HEK293T (cell line): ENCODE data around the gene MVB12B.

Experiments
- CTCF ChIA-PET: fragments of 350-600 bp; formaldehyde crosslinking; extraction: SDS; loops from one replicate; lab custom pipeline; 2021; ENCODE audit warnings: antibody characterized with exemption, inconsistent platforms; lab: Yijun Ruan, JAX
- POLR2A ChIA-PET: fragments of 350-600 bp; formaldehyde crosslinking; extraction: SDS; loops from one replicate; lab custom pipeline; 2020; ENCODE audit warnings: antibody characterized with exemption, inconsistent platforms; lab: Yijun Ruan, JAX
- DNase-seq: peaks from one replicate; pipeline ENCODE4 v3.0.0; 2012; ENCODE audit warnings: mixed read lengths; ENCODE audit errors: extremely low spot score
- ARNT ChIP-seq: fragments of 450-650 bp; IDR thresholded peaks from 2 replicates; pipeline ENCODE4 v1.6.1; 2017; ENCODE audit warnings: mild to moderate bottlenecking
- BHLHE40 ChIP-seq: fragments of 450-650 bp; IDR thresholded peaks from 2 replicates; pipeline ENCODE4 v1.6.1; 2016; ENCODE audit warnings: mild to moderate bottlenecking, moderate library complexity, borderline replicate concordance
- CTBP1 ChIP-seq: fragments of 450-650 bp; IDR thresholded peaks from 2 replicates; pipeline ENCODE4 v1.6.1; 2016; ENCODE audit warnings: borderline replicate concordance
- ELF4 ChIP-seq: fragments of 450-650 bp; IDR thresholded peaks from 2 replicates; pipeline ENCODE4 v1.6.1; 2017; ENCODE audit warnings: antibody characterized with exemption
- FOXA1 ChIP-seq: fragments of 450-650 bp; IDR thresholded peaks from 2 replicates; pipeline ENCODE4 v1.6.1; 2016; ENCODE audit warnings: mild to moderate bottlenecking
- FOXK2 ChIP-seq: fragments of 450-650 bp; IDR thresholded peaks from 2 replicates; pipeline ENCODE4 v1.6.1; 2016; ENCODE audit warnings: mild to moderate bottlenecking
- FOXM1 ChIP-seq: fragments of 450-650 bp; IDR thresholded peaks from 2 replicates; pipeline ENCODE4 v1.6.1; 2017; ENCODE audit warnings: mild to moderate bottlenecking, borderline replicate concordance
- HDGF ChIP-seq: fragments of 450-650 bp; IDR thresholded peaks from 2 replicates; pipeline ENCODE4 v1.6.1; 2017; ENCODE audit warnings: antibody characterized with exemption, borderline replicate concordance
- L3MBTL2 ChIP-seq: fragments of 450-650 bp; conservative IDR thresholded peaks from 2 replicates; pipeline ENCODE4 v1.6.1; 2016; ENCODE audit warnings: mild to moderate bottlenecking
- LEF1 ChIP-seq: fragments of 450-650 bp; IDR thresholded peaks from 2 replicates; pipeline ENCODE4 v1.6.1; 2017; ENCODE audit warnings: mild to moderate bottlenecking, borderline replicate concordance
- NFRKB ChIP-seq: fragments of 450-650 bp; IDR thresholded peaks from 2 replicates; pipeline ENCODE4 v1.6.1; 2016; ENCODE audit warnings: mild to moderate bottlenecking, moderate library complexity
- PKNOX1 ChIP-seq: fragments of 450-650 bp; IDR thresholded peaks from 2 replicates; pipeline ENCODE4 v1.6.1; 2016
- SP1 ChIP-seq: fragments of 450-650 bp; IDR thresholded peaks from 2 replicates; pipeline ENCODE4 v1.6.1; 2017
- SUZ12 ChIP-seq: fragments of 450-650 bp; IDR thresholded peaks from 2 replicates; pipeline ENCODE4 v1.6.1; 2016; ENCODE audit warnings: mild to moderate bottlenecking
- TARDBP ChIP-seq: fragments of 450-650 bp; IDR thresholded peaks from 2 replicates; pipeline ENCODE4 v1.6.1; 2016
- ZNF384 ChIP-seq: fragments of 450-650 bp; IDR thresholded peaks from 2 replicates; pipeline ENCODE4 v1.6.1; 2016

Gene MVB12B

GRCh38 chr9:126516936-126517832 is 190.6 kb downstream of the MVB12B start:
- ChIA-PET POLR2A (interaction anchor here (1.1 kb wide), 1 partner anchor 17 kb away, joined by 4 read pairs; no protein-coding TSS in a partner anchor), CTCF (interaction anchor here (1.1 to 1.5 kb wide), 2 partner anchors 17 to 189 kb away, joined by 4 read pairs; no protein-coding TSS in a partner anchor)
- TF ChIP-seq LEF1: no peak
- TF ChIP-seq ZNF384: no peak
- no peak for TF ChIP-seq FOXM1
- TF ChIP-seq ELF4: no peak
- TF ChIP-seq CTBP1: no peak
- no peak for TF ChIP-seq HDGF
- TF ChIP-seq FOXK2: no peak
- no peak for TF ChIP-seq SUZ12
- TF ChIP-seq SP1: no peak
- no peak for TF ChIP-seq BHLHE40
- DNase-seq: peak; percentile 54

- no peak for DNase-seq
- CTCF ChIA-PET: interaction anchor here (1.1 kb wide), 2 partner anchors 17 to 18 kb away, joined by 3 to 4 read pairs; no protein-coding TSS in a partner anchor
- POLR2A ChIA-PET: interaction anchor here (1.1 to 1.2 kb wide), 2 partner anchors 15 to 16 kb away, joined by 4 to 5 read pairs; no protein-coding TSS in a partner anchor
- TF ChIP-seq BHLHE40: no peak
These were observed 191.3 kb downstream of the MVB12B start for GRCh38 chr9:126517833-126518356.

GRCh38 chr9:126518763-126519162 is 192.1 kb downstream of the MVB12B start:
- POLR2A ChIA-PET: interaction anchor here (1.1 to 1.2 kb wide), 2 partner anchors 14 to 15 kb away, joined by 4 to 5 read pairs; no protein-coding TSS in a partner anchor
- CTCF ChIA-PET: interaction anchor here (0.7 to 1.1 kb wide), 2 partner anchors 18 to 33 kb away, joined by 3 read pairs; no protein-coding TSS in a partner anchor
- DNase-seq: no peak
- TF ChIP-seq CTBP1 (no peak), FOXA1 (no peak), NFRKB (no peak), FOXM1 (no peak), SUZ12 (no peak), SP1 (no peak), HDGF (no peak), ELF4 (no peak), BHLHE40 (no peak), LEF1 (no peak), FOXK2 (no peak), L3MBTL2 (no peak), ARNT (no peak), ZNF384 (no peak), PKNOX1 (no peak)

- no peak for DNase-seq
- no peak for TF ChIP-seq ZNF384
- no peak for TF ChIP-seq NFRKB
- no peak for TF ChIP-seq SP1
- ChIA-PET CTCF (interaction anchor here (1.5 kb wide), 1 partner anchor 21 kb away, joined by 4 read pairs; no protein-coding TSS in a partner anchor), POLR2A (no interaction called here)
These were observed 193.2 kb downstream of the MVB12B start for GRCh38 chr9:126519660-126520420.

GRCh38 chr9:126520453-126520852 is 193.8 kb downstream of the MVB12B start:
- ChIA-PET CTCF (interaction anchor here (1.5 kb wide), 1 partner anchor 21 kb away, joined by 4 read pairs; no protein-coding TSS in a partner anchor), POLR2A (no interaction called here)
- DNase-seq: no peak
- TF ChIP-seq FOXK2 (no peak), PKNOX1 (no peak), CTBP1 (no peak), L3MBTL2 (no peak), SUZ12 (no peak), ARNT (no peak), LEF1 (no peak), HDGF (no peak), FOXA1 (no peak), ZNF384 (no peak), TARDBP (no peak), FOXM1 (no peak), BHLHE40 (no peak), NFRKB (no peak)

GRCh38 chr9:126521089-126521488 is 194.5 kb downstream of the MVB12B start:
- POLR2A ChIA-PET: no interaction called here
- CTCF ChIA-PET: interaction anchor here (0.7 to 1.5 kb wide), 2 partner anchors 22 to 1195 kb away, joined by 3 to 4 read pairs; no protein-coding TSS in a partner anchor
- DNase-seq: no peak
- no peak for TF ChIP-seq TARDBP
- TF ChIP-seq ARNT: no peak
- no peak for TF ChIP-seq HDGF
- TF ChIP-seq FOXK2: no peak
- no peak for TF ChIP-seq NFRKB
- no peak for TF ChIP-seq SP1
- no peak for TF ChIP-seq ELF4
- no peak for TF ChIP-seq L3MBTL2
- no peak for TF ChIP-seq SUZ12
- TF ChIP-seq FOXM1: no peak
- TF ChIP-seq CTBP1: no peak
- TF ChIP-seq PKNOX1: no peak
- TF ChIP-seq LEF1: no peak
- no peak for TF ChIP-seq ZNF384
- no peak for TF ChIP-seq BHLHE40
- no peak for TF ChIP-seq FOXA1
